RWPE2 (cell line): ENCODE results near the gene PMIS2.
A peak's percentile ranks its signal among the peaks of the same experiment; 100 is the strongest.

ENCODE experiments used
- ATAC-seq: fragments of 200-7000 bp; cut with Tn5 transposase; 3 replicates; pipeline ENCODE4 v1.9.1; 2021; ENCODE audit warnings: low read depth
- DNase-seq: peaks from one replicate; pipeline ENCODE4 v3.0.0-alpha.2; 2020; ENCODE audit warnings: low spot score
- H3K27ac ChIP-seq: fragments of 450-650 bp; 2 replicates; pipeline ENCODE4 v1.5.1; 2017; ENCODE audit warnings: mild to moderate bottlenecking; ENCODE audit not compliant: poor library complexity, severe bottlenecking
- H3K27me3 ChIP-seq: fragments of 250-450 bp; sonication (Bioruptor Pico); 2 replicates; pipeline ENCODE4 v1.5.1; 2021; ENCODE audit warnings: mild to moderate bottlenecking, moderate library complexity; ENCODE audit not compliant: insufficient read depth, poor library complexity, severe bottlenecking
- H3K36me3 ChIP-seq: fragments of 250-450 bp; sonication (Bioruptor Pico); 2 replicates; pipeline ENCODE4 v1.5.1; 2020; ENCODE audit warnings: low read depth, mild to moderate bottlenecking, moderate library complexity
- H3K4me1 ChIP-seq: fragments of 250-450 bp; sonication (Bioruptor Pico); 2 replicates; pipeline ENCODE4 v1.5.1; 2021; ENCODE audit warnings: mild to moderate bottlenecking, moderate library complexity; ENCODE audit not compliant: insufficient read depth, poor library complexity, severe bottlenecking
- H3K4me3 ChIP-seq: fragments of 250-450 bp; sonication (Bioruptor Pico); 2 replicates; pipeline ENCODE4 v1.5.1; 2021; ENCODE audit warnings: mild to moderate bottlenecking, moderate library complexity; ENCODE audit not compliant: severe bottlenecking
- H3K9me3 ChIP-seq: fragments of 250-450 bp; sonication (Bioruptor Pico); 2 replicates; pipeline ENCODE4 v1.5.1; 2021; ENCODE audit warnings: mild to moderate bottlenecking, moderate library complexity; ENCODE audit not compliant: severe bottlenecking
- CTCF ChIP-seq: fragments of 450-650 bp; IDR thresholded peaks from one replicate; pipeline ENCODE4 v1.5.1; 2017; ENCODE audit warnings: mild to moderate bottlenecking, moderate library complexity; ENCODE audit not compliant: poor library complexity, severe bottlenecking

Gene PMIS2

GRCh38 chr19:35546532-35546931, 39.4 kb upstream of the PMIS2 start:
- Histone ChIP-seq H3K4me3 (peak overlapping the region; percentile 65), H3K27me3 (no peaks in the 10 kb centered on the region), H3K36me3 (peaks cover 19% of the 10 kb centered on the region), H3K4me1 (peaks cover 6% of the 10 kb centered on the region), H3K9me3 (no peaks in the 10 kb centered on the region), H3K27ac (no peak overlapping the region)
- DNase-seq: no peak
- TF ChIP-seq CTCF: no peak
- ATAC-seq: no peak

DNA sequence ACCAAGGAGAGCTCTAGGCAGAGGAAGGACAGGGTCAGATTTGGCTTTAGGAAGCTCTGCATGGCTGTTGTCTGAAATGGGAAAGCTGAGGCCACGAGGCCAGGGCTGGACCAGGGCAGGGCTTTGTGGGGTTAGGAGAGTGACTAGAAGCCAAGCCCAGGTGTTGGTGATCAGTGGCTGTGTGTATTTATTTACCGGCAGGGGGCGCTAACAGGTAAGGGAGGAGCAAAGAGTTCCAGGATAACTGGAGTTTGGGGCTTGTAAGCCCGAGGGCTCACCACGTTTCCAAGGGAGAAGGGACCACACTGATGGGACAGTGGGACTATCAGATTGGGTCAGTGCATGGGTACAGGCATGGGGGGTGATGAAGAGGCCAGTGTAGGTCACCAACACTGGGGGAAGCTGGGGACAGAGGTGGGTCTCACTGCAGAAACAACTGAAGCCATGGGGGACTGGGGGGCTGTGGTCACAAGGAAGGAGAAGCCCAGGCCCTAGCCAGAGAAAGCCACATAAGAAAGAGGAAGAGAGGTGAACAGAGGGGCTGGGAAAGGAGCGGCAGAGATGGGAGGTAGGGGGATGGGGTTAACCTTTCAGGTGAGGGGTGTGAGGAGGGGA, 36.7 kb upstream of the PMIS2 start:
- DNase-seq: no peak
- peak; percentile 79 for TF ChIP-seq CTCF
- no peaks in the 10 kb centered on the region for H3K9me3 ChIP-seq
- peak; percentile 18; the same call in 1 of the 3 replicates for ATAC-seq
- H3K27ac ChIP-seq: no peak overlapping the region
- no peaks in the 10 kb centered on the region for H3K27me3 ChIP-seq
- H3K36me3 ChIP-seq: peaks cover 17% of the 10 kb centered on the region
- H3K4me1 ChIP-seq: peaks cover 6% of the 10 kb centered on the region
- H3K4me3 ChIP-seq: no peak overlapping the region

DNA sequence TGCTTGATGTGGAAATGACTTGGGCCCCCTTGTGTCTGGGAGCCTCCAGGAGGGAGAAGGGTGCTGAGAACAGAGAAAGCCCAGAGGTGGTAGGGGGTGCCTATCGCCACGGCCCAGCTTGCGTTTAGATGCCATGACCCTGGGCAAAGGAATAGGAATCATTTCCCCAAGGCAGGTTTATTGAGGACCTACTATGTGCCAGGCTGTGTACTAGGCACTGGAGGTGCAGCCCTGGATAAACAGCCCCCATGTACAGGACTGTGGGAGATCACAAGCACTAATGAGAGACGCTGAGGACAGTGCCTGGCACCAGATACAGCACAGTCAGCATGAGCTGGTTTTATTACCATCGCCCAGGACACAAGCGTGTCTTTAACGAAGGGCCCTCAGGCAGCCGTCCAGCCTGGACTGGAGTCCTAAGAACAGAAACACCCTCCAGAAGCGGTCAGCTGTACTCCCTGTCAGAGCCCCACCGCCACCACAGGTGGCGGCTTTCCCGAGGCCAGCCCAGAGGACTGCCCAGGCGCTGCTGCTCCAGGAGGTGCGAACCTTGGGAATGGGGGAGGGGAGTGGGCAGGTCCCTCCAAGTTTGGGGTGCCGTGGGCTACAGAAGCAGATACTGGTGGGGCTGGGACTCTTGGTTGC, 36.0 kb upstream of the PMIS2 start:
- no peaks in the 10 kb centered on the region for H3K9me3 ChIP-seq
- ATAC-seq: no peak
- H3K27me3 ChIP-seq: no peaks in the 10 kb centered on the region
- H3K4me1 ChIP-seq: peaks cover 6% of the 10 kb centered on the region
- H3K36me3 ChIP-seq: peaks cover 17% of the 10 kb centered on the region
- H3K4me3 ChIP-seq: no peak overlapping the region
- H3K27ac ChIP-seq: no peak overlapping the region
- no peak for DNase-seq
- TF ChIP-seq CTCF: no peak

DNA sequence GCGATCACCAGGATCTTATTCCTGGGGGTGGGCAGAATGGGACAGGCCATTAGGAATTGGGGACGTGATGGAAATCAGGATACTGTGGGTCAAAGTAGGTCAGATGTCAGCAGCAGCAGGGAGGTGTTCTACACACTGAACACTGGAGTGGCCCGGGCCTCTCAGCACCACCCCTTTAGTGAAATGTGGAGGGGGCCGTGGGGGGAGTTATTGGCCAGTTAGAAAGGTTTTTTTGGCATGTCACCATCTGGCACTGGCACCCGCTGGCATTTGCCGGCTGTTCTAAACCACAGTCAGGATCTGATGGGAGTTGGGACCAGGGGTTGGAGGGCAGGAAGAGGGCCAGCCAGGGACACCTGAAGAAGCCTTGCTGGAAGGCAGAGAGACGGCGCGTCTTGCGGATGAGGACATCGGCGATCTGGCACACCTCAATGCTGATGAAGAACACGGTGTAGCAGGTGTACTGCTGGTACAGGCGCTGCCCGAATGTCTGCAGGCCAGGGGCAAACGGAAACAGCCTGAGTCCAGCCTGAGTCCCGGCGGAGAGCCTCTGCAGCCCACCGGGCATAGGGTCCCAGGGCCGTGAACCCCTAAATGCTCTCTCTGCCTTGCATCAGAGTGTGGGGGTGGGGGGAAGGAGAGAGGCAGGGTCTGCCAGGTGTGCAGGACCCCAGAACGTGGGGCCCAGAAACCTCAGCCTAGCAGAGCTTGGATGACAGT, 34.7 kb upstream of the PMIS2 start:
- Histone ChIP-seq H3K27ac (no peak overlapping the region), H3K9me3 (no peaks in the 10 kb centered on the region), H3K4me1 (peaks cover 4% of the 10 kb centered on the region), H3K4me3 (no peak overlapping the region), H3K36me3 (peaks cover 17% of the 10 kb centered on the region), H3K27me3 (no peaks in the 10 kb centered on the region)
- ATAC-seq (no peak), DNase-seq (no peak)
- no peak for TF ChIP-seq CTCF
